ENCODE results near the gene DYNC1LI1.

- no peak for TF ChIP-seq TAF1 (IDR thresholded peaks at IDR 0.05; ENCODE audit: low read depth)
- TF ChIP-seq, protein P1, sequence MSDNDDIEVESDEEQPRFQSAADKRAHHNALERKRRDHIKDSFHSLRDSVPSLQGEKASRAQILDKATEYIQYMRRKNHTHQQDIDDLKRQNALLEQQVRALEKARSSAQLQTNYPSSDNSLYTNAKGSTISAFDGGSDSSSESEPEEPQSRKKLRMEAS (IDR thresholded peaks at IDR 0.05) = no peak
- TF ChIP-seq USF1 (IDR thresholded peaks at IDR 0.05) = no peak
- TF ChIP-seq RAD21 (IDR thresholded peaks at IDR 0.05; ENCODE audit: low read depth) = no peak
- TF ChIP-seq YY1 (IDR thresholded peaks at IDR 0.05; ENCODE audit: low read depth) = no peak
- TF ChIP-seq CREB1 (IDR thresholded peaks at IDR 0.05; ENCODE audit: low read depth) = no peak
- no peak for TF ChIP-seq TEAD4 (IDR thresholded peaks at IDR 0.05)
- TF ChIP-seq, protein P2, sequence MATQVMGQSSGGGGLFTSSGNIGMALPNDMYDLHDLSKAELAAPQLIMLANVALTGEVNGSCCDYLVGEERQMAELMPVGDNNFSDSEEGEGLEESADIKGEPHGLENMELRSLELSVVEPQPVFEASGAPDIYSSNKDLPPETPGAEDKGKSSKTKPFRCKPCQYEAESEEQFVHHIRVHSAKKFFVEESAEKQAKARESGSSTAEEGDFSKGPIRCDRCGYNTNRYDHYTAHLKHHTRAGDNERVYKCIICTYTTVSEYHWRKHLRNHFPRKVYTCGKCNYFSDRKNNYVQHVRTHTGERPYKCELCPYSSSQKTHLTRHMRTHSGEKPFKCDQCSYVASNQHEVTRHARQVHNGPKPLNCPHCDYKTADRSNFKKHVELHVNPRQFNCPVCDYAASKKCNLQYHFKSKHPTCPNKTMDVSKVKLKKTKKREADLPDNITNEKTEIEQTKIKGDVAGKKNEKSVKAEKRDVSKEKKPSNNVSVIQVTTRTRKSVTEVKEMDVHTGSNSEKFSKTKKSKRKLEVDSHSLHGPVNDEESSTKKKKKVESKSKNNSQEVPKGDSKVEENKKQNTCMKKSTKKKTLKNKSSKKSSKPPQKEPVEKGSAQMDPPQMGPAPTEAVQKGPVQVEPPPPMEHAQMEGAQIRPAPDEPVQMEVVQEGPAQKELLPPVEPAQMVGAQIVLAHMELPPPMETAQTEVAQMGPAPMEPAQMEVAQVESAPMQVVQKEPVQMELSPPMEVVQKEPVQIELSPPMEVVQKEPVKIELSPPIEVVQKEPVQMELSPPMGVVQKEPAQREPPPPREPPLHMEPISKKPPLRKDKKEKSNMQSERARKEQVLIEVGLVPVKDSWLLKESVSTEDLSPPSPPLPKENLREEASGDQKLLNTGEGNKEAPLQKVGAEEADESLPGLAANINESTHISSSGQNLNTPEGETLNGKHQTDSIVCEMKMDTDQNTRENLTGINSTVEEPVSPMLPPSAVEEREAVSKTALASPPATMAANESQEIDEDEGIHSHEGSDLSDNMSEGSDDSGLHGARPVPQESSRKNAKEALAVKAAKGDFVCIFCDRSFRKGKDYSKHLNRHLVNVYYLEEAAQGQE (IDR thresholded peaks at IDR 0.05; ENCODE audit: low read depth) = no peak
- no peak for TF ChIP-seq EP300 (IDR thresholded peaks at IDR 0.05; ENCODE audit: borderline replicate concordance)
- no peak for TF ChIP-seq CEBPB (IDR thresholded peaks at IDR 0.05)
- TF ChIP-seq FOXM1 (IDR thresholded peaks at IDR 0.05; ENCODE audit: borderline replicate concordance, low read depth) = no peak
- no peak for TF ChIP-seq TCF12 (IDR thresholded peaks at IDR 0.05; ENCODE audit: low read depth)
- TF ChIP-seq NFIC (IDR thresholded peaks at IDR 0.05) = no peak
- TF ChIP-seq EGR1 (IDR thresholded peaks at IDR 0.05) = no peak
Observed at GRCh38 chr3:32577581-32578556, 7.2 kb upstream of the DYNC1LI1 start.
